Thyroid gland (tissue), 4 donors: Measurements from ENCODE around the gene PROC.

Experiments
- POLR2A ChIP-seq, 2 donors: fragments of 450-650 bp; IDR thresholded peaks; one replicate each; pipeline ENCODE4 v1.6.1; 2017; ENCODE audit warnings: antibody characterized with exemption in 2 of 2, mild to moderate bottlenecking in 2 of 2, moderate library complexity in 1 of 2
- TF ChIP-seq, protein P1 (sequence below), 6 experiments: fragments of 200-600 bp in 3 of 6; fragments of 450-650 bp in 3 of 6; sonication (generic) in 3 of 6; IDR thresholded peaks; one replicate each; pipeline ENCODE4 v1.5.1; 2016 to 2019; ENCODE audit warnings: antibody characterized with exemption in 6 of 6, mild to moderate bottlenecking in 2 of 6, inconsistent platforms in 1 of 6, moderate library complexity in 1 of 6

DNA sequence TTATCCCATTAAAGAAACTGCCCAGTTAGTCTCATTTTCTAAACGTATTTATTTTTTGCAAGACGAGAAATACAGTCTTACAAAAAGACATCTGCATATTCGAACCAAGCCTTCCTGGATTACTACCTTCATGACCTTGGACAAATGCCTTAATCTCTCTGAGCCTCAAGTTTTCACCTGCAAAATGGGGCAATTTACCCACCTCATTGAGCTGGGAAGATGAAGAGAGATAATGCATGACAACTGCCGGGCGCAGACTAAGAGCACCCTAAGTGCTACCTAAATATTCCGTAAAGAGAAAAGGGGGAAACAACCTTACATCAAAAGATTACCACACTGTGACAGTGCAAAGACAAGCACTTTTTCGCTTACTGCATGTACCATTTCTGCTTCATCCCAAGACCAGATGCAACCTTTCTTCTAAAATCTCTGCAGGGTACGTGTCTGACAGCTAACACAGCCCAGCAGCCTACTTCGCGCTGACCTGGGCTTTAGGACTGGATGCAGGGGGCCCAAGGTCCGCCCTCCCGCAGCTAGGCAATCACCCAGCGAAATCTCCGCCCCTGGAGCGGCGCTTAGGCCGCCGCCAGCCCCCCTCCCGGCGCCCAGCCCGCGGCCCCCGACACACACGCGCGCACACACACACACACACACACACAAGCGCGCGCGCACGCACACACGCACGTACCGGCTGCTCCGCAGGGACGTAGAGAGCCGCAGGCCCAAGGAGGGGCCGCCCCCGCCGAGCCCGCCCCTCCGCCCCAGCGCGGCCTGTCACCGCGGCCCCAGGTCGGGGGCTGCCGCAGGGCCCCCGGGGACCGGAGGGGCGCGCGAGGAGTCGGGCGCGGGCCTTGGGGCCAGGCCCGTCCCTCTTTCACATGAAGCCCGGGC, 31.2 kb upstream of the PROC start:
- TF ChIP-seq, protein P1, sequence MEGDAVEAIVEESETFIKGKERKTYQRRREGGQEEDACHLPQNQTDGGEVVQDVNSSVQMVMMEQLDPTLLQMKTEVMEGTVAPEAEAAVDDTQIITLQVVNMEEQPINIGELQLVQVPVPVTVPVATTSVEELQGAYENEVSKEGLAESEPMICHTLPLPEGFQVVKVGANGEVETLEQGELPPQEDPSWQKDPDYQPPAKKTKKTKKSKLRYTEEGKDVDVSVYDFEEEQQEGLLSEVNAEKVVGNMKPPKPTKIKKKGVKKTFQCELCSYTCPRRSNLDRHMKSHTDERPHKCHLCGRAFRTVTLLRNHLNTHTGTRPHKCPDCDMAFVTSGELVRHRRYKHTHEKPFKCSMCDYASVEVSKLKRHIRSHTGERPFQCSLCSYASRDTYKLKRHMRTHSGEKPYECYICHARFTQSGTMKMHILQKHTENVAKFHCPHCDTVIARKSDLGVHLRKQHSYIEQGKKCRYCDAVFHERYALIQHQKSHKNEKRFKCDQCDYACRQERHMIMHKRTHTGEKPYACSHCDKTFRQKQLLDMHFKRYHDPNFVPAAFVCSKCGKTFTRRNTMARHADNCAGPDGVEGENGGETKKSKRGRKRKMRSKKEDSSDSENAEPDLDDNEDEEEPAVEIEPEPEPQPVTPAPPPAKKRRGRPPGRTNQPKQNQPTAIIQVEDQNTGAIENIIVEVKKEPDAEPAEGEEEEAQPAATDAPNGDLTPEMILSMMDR (IDR thresholded peaks at IDR 0.05): no peak
- TF ChIP-seq POLR2A (IDR thresholded peaks at IDR 0.05): peak in 1 of 2 donors; percentile 2
